Panc1 (cell line): ENCODE data around the gene CYP2J2.

Experiments
- CTCF ChIP-seq: fragments of 450-650 bp; IDR thresholded peaks from 2 replicates; pipeline ENCODE4 v1.5.1; 2017; ENCODE audit warnings: mild to moderate bottlenecking
- POLR2AphosphoS5 ChIP-seq: IDR thresholded peaks from 2 replicates; pipeline ENCODE4 v1.6.1; 2012; ENCODE audit warnings: mild to moderate bottlenecking, low read depth, low read length, moderate library complexity
- SIN3A ChIP-seq: IDR thresholded peaks from 2 replicates; pipeline ENCODE4 v1.6.1; 2012; ENCODE audit warnings: low read depth, mild to moderate bottlenecking, low read length, moderate library complexity, borderline replicate concordance; ENCODE audit not compliant: insufficient read depth
- TCF7L2 ChIP-seq: IDR thresholded peaks from 2 replicates; pipeline ENCODE4 v1.6.1; 2011; ENCODE audit warnings: mild to moderate bottlenecking, low read depth, low read length, inconsistent platforms

GRCh38 chr1:59908682-59909081 lies 17.9 kb downstream of the CYP2J2 start:
- TF ChIP-seq CTCF (no peak), POLR2AphosphoS5 (no peak), TCF7L2 (no peak), SIN3A (no peak)
